Central memory CD4-positive, alpha-beta T cell (primary cell): ENCODE results near the gene SLC25A45.
"Not testable (repeated sequence)": the region's sequence is repeated elsewhere in the genome, so short reads cannot be mapped to it uniquely, and the experiment has no call there.

Source experiments
- DNase-seq: peaks from one replicate; pipeline ENCODE4 v3.0.0; 2022

SLC25A45 gene

DNA sequence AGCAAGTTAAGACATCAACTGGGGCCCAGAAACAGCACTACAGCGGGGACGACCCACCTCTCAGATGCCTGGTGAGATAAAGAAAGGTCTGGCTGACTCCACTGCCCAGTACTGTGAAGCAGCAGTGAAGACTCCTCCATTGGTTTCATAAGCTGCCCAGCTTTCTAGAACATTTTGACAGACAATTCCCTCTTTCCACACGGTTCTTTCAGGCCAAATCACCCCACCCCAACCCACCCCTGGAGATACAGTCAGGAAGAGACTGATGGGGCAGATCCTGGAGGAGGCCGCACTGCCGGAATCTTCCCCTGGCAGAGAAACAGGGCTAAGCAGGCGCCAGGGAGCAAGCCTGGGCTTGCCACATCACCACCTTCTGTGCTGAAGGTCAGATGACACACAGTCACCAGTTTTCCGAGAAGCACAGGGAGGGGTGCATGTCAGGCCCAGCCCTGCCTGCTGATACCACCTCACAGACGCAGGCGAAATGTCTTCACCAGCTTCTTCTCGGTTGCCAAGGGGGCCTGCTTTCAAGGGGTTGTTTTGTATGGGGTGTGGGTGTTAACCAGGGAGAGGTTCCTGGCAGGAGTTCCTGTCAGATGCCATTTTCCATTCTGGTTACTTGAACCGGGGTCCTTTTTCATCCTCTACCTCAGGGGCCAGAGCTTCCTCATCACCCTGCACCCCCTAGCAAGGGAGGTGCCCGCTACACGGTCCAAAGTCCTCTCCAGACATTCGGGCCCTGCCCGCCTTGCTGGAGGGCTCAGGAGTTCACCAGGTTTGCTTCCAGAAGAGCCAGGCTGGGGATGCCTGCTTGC lies 38.7 kb upstream of the SLC25A45 start:
- peak; percentile 88 for DNase-seq

DNA sequence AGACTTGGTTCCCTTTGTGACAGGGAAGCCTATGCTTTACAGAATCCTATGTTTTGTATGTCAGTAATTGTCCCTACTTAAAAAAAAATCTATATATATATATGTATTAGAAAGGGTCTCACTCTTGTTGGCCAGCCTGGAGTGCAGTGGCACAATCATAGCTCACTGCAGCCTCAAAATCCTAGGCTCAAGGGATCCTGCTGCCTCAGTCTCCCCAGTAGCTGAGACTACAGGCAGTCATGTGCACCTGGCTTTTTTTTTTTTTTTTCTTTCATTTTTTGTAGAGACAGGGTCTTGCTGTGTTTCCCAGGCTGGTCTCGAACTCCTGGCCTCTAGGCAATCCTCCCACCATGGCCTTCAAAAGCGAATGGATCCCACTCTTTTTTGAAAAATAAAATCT lies 38.1 kb upstream of the SLC25A45 start:
- DNase-seq = no peak

DNA sequence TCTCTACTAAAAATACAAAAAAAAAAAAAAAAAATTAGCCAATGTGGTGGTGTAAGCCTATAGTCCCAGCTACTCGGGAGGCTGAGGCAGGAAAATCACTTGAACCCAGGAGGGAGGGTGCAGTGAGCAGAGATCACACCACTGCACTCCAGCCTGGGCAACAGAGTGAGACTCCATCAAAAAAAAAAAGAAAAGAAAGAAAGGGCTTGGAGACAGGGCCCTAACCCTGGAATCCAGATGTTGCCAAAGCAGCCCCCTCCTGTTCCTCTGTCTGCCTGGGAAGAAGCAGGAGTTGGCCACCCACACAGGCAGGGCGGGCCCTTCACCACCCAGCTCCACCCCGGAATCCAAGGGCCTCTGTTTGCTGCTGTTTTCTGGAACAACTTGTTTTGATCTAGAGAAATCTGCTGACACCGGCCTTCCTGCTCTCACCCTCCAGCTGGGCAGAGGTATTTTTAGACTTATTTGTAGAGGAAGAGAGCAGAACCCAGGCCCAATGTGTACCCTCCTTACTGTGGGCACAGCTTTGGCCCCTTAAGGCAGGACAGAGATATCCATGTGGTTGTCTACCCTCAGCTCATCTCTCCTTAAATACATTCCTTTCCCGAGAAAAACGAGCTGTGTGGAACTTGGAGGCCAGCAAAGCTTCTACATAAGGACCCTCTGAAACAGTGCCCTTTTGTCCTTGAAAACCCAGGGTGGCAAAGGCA lies 37.5 kb upstream of the SLC25A45 start:
- peak; percentile 62 for DNase-seq

DNA sequence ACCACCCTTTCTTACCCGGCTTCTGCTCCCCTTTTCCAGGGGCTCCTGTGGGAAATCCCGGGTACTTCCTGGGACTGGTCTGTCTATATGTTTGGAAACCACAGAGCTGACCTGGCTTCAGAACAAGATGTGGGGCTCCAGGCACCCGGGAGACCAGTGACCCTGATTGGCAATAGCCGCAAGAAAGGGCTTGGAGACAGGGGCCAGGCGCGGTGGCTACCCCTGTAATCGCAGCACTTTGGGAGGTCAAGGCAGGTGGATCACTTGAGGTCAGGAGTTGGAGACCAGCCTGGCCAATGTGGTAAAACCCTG lies 37.0 kb upstream of the SLC25A45 start:
- DNase-seq = no peak

DNA sequence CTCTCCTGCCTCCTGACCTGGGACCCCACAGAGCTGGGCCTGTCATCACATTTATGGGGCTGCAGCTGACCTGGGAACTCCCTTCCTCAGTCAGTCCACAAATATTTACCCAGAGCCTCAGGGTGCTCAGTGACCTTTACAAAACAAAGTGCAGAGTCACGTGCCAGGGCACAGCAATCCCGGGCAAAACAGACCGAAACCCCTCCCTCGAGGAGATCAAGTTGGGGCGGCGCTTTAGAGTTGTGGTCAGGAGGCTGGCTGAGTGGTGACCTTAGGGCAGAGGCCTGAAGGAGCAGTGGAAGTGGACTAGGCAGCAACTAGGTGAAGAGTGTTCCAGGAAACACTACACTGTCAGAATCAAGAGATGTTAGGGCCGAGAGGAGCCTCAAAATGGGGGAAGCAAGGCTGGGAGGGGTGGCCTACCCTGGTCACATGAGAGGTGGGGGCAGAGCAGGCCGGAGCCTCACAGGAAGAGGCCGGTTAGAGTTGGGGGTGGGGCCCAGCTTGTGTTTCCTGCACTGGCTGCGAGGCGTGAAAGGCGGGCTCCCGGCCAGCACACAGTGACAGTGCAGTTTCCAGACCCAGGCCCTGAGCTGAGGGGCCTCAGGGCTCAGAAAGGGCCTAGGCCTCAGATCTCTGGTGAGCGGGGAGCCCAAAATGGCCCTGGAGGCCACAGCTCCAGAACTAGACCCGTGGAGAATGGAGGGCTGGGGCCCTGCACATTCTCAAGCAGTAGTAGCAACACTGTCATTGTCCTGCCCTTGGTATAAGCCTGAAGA lies 36.4 kb upstream of the SLC25A45 start:
- DNase-seq = peak; percentile 64

DNA sequence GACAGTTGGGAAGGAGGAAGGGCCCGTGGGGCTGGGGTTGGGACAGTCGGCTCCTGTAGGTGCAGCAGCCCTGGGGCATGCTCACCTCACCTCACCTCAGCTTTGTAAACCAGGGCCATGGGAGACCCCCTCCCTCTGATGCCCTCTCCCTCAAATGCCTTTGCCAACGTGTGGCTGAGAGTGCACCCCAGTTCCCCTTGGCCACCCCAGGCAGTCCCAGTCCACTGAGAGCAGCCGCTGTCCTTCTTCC lies 35.9 kb upstream of the SLC25A45 start:
- DNase-seq = peak; percentile 12

DNA sequence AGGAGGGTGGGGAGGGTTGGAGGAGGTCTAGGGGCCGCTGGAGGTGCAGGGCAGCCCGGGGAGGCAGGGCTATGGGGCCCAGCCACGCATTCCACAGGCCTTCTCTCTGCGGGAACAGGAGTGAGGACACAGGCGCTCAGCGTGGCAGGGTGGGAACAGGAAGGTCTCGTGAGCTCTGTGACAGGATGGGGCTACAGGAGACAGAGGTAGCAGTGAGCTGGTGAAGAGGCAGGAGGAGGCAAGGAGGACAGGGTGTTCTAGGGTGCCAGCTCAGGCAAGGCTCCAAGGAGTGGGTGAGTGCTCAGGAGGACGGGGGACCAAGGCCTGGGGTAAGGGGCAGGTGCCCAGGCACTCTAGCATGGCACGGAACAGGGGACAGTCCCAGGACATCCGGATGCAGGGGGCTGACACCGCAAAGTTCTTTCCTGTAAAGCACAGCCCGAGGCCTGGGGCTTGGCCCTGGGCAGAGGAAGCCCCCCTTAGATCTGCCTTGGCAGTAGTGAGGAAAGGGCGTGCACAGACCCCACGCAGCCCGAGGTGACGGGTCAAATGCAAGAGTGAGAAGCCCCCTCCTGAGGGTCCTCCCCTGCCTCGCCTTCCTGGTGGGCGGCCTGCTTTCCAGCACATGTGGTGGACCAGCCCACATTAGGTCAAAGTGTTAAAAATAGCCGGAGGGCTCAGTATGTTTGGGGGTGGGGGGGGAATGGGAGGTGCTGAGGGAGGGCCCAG lies 35.4 kb upstream of the SLC25A45 start:
- DNase-seq = peak; percentile 39

DNA sequence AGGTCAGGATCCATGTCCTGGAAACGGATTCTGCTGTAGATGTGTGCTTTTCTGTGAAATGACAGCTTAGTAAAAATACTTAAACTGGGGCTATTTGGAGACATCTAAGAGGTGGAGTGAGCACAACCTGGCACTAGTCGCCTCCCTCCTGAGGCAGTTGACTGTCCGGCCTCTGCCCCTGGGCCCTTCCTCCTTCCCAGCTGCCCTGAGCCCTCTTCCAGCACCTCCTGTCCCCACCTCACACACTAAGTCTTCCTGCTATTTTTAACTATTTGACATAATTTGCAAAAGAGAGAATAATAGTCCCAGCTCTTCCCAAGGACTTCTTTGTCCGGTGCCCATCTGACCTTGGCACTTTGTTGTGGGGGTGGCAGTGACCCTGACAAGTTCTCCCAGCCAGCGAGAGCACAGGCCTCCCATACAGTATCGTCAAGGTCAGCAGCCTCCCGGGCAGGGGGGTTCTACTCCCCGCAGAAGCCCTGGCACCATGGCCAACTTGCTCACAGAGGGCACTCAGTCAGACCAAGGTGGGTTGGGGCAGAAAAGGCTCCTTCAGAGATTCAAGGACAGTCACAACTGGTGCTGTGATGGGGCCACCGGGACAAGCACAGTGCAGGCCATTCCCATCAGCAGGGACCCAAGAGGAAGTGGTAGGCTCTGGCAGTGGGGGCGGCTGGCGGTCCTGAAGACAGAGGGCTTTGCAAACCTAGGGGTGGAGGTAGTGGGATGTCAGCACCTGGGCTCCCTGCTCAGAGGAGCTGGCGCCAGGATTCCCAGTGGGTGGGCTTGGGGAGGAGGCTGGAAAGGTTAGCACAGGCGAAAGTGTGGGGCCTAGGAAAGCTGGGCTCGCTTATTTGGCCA lies 34.6 kb upstream of the SLC25A45 start:
- peak; percentile 20 for DNase-seq

DNA sequence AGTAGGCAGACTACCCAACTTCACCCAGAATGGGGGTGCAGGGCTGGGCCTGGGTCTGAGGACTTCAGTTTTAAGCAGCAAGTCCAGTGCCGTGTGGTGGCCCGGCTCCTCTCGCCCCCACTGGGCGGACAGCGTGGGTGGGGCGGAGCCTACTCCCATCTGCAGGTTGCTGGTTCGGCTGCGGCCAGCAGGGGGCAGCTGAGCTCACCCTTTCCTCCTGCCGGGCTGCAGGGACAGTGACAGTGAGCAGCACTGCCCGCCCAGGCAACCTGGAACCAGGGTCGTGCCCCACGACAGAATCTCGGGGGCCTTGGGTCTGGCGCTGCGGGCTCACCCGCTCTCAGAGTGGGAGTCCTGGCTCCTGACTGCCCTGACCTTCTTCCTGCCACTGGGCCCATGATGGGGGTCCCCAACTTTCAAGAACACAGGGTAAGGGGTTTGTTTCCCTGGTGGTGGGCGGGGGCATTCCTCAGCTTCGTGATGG lies 33.9 kb upstream of the SLC25A45 start:
- DNase-seq = peak; percentile 87

DNA sequence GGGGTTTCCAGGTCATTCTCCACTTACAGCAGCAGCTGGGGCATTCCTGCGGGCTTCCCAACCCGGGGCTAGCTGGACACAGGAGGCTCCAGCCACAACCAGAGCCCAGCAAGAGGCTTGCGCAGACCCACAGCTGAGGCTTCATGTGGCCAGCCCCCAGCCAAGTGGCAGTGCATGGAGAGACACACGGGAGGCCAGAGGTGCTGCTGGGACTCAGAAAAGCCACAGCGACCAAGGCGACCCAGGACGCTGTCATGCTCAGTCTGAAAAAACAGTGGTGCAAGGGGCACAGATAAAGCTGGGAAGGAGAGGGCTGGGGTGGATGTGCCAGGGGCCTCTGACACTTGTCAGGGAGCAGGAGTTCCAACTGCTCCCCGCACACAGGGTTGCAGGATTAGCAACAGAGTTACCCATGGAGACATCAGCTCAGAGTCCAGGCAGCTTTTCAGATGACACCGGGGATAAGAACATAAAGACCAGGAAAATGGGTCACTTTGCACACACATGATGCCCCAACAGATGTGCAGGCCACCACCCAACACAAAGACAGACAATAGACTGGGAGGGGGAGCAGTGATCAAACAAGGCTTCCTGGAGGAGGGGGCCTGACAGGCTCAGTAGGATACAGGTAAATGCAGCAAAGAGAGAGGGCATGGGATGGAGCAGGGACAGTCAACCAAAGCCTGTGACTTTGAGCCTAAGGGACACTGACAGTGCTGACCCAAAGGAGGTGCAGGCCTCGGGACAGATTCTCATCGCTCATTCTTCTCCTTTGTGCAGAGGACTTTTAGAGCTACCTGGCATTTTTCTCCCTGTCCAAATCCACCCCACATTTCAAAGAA lies 33.3 kb upstream of the SLC25A45 start:
- no peak for DNase-seq

DNA sequence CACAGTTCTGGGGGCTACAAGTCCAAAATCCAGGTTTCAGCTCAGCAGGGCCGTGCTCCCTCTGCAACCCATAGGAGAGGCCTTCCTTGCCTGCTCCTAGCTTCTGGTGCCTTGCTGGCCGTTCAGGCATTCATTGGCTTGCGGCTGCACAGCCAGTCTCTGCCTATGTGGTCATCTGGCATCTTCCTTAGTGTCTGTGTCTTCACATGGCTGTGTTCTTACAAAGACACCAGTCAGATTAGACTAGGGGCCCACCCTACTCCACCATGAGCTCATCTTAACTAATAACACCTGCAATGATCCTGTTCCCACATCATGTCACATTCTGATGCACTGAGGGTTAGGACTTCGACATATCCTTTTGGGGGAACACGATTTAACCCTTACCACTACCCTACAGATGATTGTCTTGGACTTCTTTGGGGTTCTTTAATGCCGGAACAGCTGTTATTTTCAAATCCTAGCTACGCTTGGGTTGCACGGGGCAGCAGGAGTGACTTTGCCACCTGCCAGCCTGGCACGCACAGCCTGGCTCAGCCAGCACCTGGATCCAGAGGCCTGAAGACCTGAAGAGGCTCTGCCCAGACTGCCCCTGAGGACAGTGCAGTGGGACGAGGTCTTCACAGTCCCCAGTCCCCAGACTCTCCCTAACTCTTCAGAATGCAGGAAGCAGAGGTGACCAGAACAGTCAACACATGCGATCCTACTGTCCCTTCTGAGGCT lies 32.5 kb upstream of the SLC25A45 start:
- DNase-seq = no peak

DNA sequence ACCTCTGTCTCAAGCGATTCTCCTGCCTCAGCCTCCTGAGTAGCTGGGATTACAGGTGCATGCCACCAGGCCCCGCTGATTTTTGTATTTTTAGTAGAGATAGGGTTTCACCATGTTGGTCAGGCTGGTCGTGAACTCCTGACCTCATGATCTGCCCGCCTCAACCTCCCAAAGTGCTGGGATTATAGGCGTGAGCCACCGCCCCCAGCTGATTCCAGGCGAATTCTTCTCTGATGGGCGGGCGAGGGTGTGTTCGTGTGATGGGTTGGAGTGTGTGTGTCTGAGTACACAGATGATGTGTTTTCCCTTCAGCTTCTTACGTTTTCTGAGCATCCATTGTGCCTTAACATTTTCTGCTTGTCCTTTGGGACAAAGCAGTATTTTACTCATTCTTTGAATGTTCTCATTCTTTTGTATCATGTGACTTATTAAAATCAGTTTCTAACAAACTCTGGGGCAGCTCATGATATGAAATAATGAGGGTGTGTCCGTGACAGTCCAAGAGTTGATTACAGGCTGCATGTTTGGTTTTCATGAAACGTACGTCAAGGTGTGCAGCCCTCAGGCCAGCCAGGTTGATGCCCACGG lies 30.7 kb upstream of the SLC25A45 start:
- not testable (repeated sequence) for DNase-seq

DNA sequence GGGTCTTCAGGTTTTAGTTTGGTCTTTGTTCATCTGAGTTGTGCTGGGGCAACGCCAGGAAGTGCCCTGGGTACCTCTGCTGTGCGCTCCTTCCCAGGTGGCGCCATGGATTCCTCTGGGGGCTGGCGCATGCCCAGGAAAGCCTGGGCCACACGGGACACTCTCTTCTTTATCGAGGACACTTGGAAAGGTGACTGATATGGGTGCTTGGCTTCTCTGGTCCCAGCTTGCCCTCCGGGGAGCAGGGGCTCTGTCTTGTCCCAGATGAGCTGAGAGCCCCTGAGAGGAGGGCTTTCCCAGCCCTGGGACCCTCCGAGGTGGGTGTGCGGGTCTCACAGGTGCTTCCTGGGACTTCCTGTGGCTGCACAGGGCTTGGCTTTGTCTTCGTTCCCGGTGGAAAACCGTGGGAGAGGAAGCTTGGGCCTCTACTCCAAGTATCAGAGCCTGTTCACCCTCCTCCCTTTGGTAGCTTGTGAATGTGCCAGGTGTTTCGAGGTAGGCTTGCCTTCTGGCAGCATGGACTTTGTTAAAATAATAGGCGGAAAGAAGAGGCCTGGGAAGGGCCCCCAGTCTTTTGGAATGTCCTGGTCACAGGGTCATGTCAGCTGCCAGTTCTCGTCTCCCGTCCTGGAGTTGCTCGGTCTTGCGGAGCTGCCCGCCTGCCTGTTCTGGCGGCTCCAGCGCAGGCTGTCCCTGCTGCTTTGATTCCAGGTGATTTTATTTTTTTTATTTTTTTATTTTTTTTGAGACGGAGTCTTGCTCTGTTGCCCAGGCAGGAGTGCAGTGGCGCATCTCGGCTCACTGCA lies 30.0 kb upstream of the SLC25A45 start:
- no peak for DNase-seq

DNA sequence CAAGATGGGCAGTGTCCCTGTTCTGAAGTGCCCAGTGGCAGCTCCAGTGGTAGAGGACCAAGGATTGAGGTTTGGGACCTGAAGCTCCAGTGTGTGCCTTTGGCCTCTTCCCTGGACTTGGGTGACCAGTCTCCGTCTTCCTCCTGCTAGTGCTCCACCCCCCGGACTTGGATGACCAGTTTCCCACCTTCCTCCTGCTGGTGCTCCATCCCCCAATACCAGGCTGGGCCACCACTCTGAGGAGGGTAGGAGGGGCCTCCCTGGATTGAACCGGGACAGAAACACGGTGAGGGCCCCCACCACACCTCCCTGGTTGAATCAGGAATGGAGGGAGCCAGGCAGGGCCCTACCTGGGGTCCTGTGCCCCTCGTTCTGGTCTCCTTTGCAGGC lies 29.2 kb upstream of the SLC25A45 start:
- no peak for DNase-seq

DNA sequence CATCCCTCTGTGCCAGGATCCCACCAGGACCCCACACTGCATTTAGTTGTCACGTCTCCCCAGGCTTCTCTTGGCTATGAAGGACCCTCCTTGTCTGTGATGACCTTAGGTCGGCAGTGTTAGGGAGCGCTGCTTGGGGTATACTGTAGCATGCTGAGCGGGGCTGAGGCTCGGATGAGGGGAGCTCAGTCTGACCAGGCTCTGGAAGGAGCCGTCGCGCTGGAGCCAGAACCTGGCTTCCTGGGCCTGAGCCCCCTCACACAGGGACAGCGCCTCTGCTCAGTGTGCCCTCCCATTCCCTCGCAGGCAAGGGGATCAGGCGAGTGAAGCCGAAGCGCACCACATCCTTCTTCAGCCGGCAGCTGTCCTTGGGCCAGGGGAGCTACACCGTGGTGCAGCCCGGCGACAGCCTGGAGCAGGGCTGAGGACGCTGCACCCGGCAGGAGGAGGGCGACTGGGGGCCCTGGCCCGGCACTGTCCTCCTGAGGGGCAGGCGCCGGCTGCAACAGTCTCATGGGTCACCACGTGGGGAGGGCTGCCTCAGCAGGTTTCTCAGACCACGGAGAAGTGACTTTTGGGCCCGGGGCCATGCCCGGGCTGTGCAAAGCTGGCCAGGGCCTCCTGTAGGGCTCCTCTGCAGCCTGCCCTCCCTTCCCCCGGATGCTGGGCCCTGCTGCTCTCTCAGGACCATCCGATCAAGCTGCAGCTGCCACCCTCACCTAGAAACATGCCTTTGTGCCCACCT lies 28.7 kb upstream of the SLC25A45 start:
- no peak for DNase-seq

DNA sequence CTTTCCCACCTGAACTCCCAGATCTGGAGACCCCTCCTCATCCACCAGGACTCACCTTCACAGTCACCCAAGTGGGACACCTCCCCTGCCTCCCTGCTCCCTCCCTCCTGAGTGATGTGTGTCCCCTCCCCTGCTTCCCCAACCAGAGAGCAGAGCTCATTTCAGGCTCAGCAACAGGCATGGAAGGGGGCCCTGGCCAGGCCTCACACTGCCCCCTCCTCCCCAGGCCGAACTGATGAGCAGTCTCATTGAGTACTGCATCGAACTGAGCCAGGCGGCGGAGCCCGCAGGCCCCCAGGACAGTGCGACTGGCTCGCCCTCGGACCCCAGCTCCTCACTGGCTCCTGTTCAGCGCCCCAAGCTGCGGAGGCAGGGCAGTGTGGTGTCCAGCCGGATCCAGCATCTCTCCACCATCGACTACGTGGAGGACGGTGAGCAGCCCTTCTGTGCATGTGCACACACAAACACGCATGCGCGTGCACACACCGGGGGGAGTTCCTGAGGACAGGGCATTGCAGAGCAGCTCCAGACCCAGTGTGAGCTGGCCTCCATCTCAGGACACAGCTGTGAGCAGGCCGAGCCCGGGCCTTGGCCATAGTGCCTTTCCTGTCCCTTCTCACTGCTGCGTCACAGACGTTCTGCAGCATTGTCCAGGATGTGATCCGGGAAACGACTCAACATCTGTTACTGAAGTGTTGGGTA lies 22.3 kb upstream of the SLC25A45 start:
- no peak for DNase-seq

DNA sequence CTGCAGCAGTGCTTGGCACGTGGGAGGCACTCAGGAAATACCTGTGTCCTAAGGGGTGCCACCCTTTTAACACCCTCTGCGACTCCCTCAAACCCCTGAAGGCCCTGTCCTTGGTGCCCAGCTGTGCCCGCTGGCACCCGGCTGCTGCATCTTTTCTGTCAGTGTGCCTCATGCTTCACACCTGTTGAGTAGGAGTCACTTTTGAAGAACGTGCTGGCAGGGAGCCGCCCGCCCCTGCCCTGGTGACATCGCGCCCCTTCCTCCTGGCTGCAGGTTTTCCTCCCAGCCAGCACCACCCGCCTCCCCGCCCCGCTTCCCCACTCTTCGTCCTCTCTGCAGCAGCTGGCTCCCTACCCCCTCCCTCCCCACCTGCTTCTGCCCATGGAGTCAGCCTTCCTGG lies 21.8 kb upstream of the SLC25A45 start:
- no peak for DNase-seq

DNA sequence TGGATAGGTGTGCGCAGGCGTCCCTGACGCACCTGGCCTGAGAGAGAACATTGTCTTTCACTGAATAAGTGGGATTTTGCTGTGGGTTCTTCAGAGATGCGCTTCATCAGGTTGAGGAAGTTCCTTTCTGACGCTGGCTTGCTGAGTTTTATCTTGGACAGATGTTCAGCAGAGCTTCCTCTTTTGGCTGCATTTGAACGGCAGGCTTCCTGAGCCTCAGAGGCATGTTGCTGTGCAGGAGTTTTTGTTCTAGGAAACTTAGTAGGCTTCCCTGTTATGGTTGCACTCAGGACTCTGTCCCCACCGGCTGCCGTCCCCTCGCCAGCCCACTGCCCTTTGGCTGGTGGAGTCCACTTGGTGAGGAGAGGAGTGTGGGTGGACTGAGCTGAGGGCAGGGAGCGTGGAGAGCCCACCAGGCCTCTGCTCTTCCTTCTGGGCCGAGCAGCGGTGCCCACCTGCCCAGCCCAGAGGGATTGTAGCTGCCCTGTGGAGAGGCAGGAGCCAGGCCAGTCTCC lies 21.2 kb upstream of the SLC25A45 start:
- no peak for DNase-seq
